M059J (cell line): ENCODE measurements around the gene PDZD4. TPM values are rescaled to one million over a fixed set of nuclear protein-coding genes. Genes with fewer than 3 reads are reported as not detected.

ENCODE experiments used
- DNase-seq: peaks from one replicate; pipeline ENCODE4 v3.0.0-alpha.2; 2012; ENCODE audit warnings: low read depth
- total RNA-seq: library from RNA; depleted of rRNA; stranded (reverse); fragments of >200 nt; shearing (Covaris generic); gene quantifications from 2 replicates; pipeline ENCODE4 v1.2.3, GENCODE V29; 2014

Gene PDZD4
- total RNA-seq, 1 experiment from 2014 or later: 2.7 TPM

- no peak for DNase-seq
These were observed 46.8 kb downstream of the PDZD4 start for GRCh38 chrX:153783378-153784013.

- no peak for DNase-seq
These were observed 47.5 kb downstream of the PDZD4 start for GRCh38 chrX:153782871-153783270.

DNA sequence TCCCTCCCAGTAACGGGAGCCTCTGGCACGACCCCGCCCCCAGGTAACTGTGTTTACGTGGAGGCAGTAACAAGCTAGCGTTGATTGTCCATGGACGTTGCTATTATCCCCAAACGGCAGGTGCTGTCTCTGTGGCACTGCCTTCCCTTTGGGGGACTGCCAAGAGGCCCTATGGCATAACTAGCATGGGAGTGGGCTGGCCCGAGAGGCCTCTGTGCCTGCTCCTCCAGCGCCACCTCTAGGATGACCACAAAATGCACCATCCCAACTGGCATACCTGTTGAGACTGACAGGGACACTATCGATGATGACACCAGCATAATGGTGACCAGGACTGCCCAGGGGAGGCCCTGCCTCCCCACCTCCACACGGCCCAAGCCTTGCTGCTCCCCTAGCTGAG, 48.0 kb downstream of the PDZD4 start:
- DNase-seq: peak; percentile 41

DNA sequence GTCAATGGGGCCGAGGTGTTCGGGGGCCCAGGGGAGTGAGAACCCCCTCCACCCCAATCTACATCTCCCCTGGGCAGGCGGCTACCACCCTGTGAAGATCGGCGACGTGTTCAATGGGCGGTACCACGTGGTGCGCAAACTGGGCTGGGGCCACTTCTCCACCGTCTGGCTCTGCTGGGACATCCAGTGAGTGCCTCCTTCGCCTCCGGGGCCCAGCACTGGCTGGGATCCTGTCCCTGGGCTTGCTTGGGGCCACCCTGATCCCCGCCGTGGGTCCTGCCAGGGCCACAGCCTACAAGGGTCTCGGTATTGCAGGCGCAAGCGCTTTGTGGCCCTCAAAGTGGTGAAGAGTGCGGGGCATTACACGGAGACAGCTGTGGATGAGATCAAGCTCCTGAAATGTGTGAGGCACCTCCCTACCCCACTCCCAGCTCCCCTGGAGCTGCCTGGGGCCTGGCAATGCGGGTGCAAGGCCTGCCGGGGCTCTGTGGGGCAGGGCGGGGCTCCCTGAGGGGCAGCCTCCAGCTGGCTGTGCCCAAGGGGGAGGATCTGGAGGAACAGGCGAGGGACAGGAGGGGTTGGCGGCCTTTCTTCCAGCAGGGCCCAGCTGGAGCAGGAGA, 48.8 kb downstream of the PDZD4 start:
- peak; percentile 31 for DNase-seq

DNA sequence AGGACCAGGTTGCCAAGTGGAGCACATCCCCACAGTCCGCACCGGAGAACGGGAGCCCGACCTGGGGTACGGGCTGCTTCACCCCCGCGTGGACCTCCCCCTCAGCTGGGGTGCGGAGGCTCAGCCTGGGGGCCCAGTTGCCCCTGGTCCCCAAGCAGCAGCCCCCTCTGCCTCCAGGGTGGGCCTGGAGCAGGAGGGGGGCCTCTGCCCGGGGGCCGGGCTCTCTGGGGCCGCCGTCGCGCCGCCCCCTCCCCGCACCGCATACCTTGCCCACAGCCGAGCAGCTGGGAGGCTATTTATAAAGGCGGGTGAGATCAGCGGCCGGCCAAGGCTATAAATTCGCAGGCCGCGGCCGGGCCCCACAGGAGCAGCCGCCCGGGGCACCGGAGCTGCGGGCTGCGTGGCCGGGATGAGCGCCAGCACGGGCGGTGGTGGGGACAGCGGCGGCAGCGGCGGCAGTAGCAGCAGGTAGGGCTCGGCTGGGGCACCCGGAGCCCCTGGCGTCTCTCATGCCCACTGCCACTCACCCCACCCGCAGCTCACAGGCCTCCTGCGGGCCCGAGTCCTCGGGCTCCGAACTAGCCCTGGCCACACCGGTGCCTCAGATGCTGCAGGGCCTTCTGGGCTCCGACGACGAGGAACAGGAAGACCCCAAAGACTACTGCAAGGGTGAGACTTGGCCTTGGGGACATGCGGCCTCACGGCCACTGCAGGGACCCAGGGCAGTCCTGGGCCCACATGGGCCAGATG, 49.5 kb downstream of the PDZD4 start, which contains the start of gene SRPK3:
TSS of gene SRPK3 (plus strand) at position 364 of the 750 bp plus-strand sequence. CDS start at position 410, 46 bp downstream.
- DNase-seq: peak; percentile 61

- DNase-seq: peak; percentile 20
These were observed 50.3 kb downstream of the PDZD4 start for GRCh38 chrX:153779891-153780677.

GRCh38 chrX:153778684-153779101, 51.7 kb downstream of the PDZD4 start:
- DNase-seq: no peak

DNA sequence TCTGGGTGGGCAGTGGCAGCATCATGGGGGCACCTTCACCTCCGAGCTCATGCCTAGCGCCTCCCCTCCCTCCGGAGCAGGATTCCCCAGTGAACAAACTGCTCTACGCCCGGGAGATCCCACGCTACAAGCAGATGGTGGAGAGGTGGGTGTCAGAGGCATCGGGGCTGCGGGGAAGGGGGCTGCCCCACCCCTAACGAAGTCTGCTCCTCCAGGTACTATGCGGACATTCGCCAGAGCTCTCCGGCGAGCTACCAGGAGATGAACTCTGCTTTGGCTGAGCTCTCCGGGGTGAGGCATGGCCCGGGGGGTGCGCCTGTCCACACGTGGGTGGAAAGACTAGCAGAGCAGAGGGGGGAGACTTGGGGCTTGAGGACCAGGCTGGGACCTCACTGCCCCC, 52.2 kb downstream of the PDZD4 start:
- DNase-seq: no peak

GRCh38 chrX:153777261-153778090, 52.9 kb downstream of the PDZD4 start:
- no peak for DNase-seq

- DNase-seq: no peak
These were observed 53.7 kb downstream of the PDZD4 start for GRCh38 chrX:153776611-153777045.

DNA sequence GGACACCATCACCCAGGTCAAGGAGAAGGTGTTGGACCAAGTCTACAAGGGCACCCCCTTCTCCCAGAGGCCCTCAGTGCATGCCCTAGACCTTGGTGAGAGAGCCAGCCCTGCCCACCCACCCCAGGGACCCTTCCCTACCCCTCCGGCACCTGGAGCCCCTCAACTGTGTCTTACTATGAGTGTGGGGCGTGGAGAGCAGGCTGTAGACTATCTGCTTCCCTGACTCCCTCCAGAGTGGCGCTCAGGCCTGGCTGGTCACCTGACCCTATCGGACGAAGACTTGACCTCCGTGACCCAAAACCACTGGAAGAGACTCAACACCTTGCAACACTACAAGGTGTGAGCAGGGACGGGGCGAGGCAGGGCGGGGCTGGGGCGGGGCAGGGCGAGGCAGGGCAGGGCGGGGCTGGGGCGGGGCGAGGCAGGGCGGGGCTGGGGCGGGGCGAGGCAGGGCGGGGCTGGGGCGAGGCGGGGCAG, 54.2 kb downstream of the PDZD4 start:
- no peak for DNase-seq

DNA sequence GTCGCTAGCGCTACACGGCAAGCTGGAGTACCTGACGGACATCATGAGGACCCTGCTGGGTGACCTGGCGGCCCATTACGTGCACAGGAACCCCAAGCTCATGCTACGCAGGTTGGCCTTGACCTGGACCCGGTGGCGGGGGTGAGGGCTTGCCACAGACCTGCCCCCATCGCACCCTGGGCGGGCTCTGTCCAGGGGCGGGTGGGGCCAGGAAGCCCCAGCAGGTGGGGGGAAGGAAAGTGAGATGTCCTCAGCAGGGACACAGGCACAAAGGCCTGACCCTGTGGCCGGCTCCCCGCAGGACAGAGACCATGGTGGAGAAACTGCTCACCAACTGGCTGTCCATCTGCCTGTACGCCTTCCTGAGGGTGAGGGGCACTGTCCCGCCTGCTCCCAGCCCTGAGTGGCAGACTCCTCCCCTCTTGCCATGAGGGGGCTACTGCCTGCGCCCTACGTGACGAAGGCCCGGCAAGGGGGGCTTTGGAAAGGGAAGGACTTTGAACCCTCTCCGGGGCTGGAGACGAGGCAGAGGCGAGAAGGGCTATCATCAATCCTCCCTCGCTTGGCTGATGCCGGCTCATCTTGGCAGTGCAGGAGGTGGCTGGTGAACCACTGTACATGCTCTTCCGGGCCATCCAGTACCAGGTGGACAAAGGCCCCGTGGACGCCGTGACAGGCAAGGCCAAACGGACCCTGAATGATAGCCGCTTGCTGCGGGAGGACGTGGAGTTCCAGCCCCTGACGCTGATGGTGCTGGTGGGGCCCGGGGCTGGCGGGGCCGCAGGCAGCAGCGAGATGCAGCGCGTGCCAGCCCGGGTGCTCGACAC, 54.8 kb downstream of the PDZD4 start:
- DNase-seq: no peak

DNA sequence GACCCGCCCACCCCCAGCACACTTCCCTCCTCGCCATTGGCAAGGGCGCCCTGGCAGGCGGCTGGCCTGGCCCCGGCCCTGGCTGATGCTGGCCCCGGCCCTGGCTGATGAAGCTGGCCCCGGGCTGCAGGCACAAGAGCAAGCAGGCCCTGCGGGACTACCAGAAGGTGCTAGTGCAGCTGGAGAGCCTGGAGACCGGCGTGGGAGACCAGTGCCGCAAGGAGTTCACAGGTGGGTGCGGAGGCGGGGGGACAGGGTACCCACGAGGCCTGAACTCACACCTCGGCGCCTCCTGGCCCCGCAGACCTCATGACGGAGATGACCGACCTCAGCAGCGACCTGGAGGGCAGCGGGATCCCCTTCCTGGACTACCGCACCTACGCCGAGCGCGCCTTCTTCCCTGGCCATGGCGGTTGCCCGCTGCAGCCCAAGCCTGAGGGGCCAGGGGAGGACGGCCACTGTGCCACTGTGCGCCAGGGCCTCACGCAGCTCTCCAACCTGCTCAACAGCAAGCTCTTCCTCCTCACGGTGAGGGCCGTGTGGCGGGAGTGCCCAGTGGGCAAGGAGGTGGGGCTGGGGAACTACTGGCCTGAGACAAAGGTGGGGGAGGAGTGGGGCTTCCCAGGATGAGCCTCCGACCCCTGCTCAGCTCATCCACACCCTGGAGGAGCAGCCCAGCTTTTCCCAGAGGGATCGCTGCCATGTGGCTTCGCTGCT, 55.6 kb downstream of the PDZD4 start:
- DNase-seq: no peak

DNA sequence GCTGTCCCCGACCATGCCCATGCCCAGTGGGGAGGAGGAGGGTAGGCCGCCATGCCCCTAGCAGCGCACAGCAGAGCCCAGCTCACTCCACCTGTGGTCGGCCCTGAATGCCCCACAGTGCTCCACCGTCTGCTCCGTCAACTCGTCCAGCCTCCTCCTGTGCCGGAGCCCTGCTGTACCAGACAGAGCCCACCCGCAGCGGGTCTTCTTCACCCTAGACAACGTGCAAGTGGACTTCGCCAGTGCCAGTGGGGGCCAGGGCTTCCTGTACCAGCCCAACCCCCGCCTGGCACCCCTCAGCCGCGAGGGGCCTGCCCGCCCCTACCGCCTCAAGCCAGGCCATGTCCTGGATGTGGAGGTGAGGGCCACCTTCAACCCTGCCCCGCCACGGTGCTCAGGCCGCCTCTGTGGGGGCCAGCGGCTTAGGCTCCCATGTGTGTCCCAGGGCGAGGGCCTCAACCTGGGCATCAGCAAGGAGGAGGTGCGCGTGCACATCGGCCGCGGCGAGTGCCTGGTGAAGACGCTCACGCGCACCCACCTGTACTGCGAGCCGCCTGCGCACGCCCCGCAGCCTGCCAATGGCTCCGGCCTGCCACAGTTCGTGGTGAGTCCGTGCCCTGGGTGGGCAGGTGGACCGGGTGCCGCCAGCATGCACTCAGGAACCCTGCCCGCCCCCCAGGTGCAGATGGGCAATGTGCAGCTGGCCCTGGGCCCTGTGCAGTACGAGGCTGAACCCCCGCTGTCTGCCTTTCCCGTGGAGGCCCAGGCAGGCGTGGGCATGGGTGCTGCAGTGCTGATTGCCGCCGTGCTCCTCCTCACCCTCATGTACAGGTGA, 56.4 kb downstream of the PDZD4 start:
- no peak for DNase-seq

DNA sequence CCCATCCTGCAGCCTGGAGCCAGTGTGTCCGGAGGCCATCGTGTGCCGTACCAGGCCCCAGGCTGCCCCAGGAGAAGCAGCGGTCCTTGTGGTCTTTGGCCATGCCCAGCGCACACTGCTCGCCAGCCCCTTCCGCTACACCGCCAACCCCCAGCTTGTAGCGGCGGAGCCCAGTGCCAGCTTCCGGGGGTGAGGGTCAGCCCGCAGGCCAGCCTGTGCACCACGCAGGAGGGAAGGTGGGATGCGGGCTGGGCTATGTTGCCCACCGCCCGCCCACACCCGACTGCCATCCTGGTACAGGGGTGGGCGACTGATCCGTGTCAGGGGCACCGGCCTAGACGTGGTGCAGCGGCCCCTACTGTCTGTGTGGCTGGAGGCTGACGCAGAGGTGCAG, 57.1 kb downstream of the PDZD4 start:
- DNase-seq: no peak

GRCh38 chrX:153772316-153773217, 57.8 kb downstream of the PDZD4 start:
- DNase-seq: no peak
